A549 (cell line): ENCODE results near the gene KHDRBS1.

Source experiments
- ESRRA ChIP-seq: fragments of 150-350 bp; IDR thresholded peaks from 2 replicates; pipeline ENCODE4 v1.6.1; 2014; ENCODE audit warnings: mild to moderate bottlenecking, low read length, borderline replicate concordance
- POLR2AphosphoS2 ChIP-seq: conservative IDR thresholded peaks from 2 replicates; pipeline ENCODE4 v1.6.1; 2012; ENCODE audit warnings: low read length, improper control_type of control experiment, inconsistent platforms
- SREBF2 ChIP-seq: fragments of 450-650 bp; IDR thresholded peaks from 2 replicates; pipeline ENCODE4 v1.6.1; 2014; ENCODE audit warnings: mild to moderate bottlenecking, moderate library complexity

- TF ChIP-seq POLR2AphosphoS2: no peak
- no peak for TF ChIP-seq SREBF2
- no peak for TF ChIP-seq ESRRA
Measured at GRCh38 chr1:31984419-31985347, 29.0 kb upstream of the KHDRBS1 start.
